Ecto neural progenitor cell (in vitro differentiated cells): Measurements from ENCODE around the gene TMEM163.

Experiments used
- DNase-seq: peaks from one replicate; pipeline ENCODE4 v3.0.0-alpha.2; 2018; ENCODE audit warnings: low spot score

Gene TMEM163

GRCh38 chr2:134433469-134433868, 285.3 kb downstream of the TMEM163 start:
- DNase-seq: no peak

GRCh38 chr2:134432435-134432883, 286.3 kb downstream of the TMEM163 start:
- DNase-seq: no peak

DNA sequence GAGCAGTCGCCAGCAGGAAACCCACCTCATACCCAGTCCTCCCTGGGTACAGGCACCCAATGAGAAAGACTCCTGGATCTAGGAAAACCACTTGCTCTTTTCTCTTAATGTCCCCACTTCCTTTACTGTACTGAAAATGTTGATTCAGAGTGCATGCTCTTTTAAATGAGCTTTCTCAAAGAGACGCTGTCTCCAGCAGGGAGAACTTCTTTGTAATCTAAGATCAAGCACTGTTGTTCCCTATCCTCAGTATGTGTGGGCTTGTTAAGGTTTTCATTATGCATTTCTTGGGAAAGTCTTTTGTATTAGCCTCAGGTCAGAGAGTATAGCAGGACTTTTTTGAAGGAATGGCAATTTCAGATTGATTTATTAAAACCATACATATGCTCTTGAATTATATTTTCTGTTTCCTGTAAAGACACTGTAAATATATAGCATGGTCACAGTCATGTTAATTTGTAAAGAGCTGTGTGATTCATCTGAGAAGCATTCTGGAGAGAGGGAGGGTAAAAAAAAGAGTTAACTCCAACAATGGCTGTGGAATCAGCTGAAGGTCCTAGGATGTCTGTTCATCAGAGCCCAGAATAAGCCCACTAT, 286.9 kb downstream of the TMEM163 start:
- DNase-seq: no peak

GRCh38 chr2:134429886-134430285, 288.9 kb downstream of the TMEM163 start:
- DNase-seq: no peak

DNA sequence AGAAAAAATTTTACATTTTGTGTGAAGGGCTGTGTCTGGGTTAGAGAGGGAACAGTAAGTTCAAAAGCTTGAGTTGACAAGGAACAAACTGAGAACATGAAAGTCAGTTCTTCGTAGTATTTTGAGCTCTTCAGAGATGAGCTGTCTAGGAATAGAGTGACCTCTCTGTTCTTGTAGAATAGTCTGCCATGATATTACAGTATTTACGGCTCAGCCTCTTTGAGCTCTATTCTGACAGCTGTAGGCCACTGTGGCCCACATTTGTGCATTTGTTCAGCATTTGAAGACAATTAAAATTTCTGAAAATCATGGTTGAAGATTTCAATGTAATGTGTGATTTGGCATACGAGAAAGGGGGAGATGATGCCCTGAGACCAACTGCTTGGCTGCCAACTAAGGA, 292.1 kb downstream of the TMEM163 start:
- no peak for DNase-seq

DNA sequence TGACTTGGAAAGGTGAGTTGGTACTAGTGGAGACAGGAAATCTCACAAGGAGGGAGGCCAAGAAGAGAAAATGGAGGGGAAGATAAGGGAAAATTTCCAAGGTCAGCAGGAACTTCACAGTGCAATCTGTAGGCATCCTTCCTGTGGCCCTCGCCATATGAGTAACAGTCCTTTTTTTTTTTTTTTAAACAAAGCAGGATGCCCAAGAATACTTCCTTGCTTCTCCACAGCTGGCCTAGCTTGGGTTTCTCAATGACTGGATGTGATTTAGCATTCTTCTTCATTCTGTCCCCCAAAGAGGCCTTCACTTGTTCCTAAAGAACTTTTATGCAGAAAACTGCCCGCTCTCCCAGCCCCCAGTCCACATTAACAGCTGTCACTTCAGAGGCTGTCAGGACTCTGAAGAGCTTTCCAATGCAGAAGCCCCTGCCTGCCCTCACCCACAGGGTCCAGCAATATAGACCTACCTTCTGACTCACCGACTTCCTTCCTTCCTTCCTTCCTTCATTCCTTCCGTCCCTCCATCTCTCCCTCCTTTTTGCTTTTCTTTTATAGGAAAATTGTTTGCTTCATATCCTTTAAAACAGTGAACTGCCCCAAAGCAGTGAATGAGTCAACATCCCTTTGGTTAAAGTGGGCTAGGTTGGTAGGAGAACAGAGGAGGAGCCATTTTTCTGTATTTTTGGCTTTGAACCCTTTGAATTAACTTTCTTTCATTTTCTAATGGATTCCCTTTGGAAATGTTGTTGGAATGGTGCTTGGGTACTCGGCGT, 292.9 kb downstream of the TMEM163 start:
- no peak for DNase-seq

DNA sequence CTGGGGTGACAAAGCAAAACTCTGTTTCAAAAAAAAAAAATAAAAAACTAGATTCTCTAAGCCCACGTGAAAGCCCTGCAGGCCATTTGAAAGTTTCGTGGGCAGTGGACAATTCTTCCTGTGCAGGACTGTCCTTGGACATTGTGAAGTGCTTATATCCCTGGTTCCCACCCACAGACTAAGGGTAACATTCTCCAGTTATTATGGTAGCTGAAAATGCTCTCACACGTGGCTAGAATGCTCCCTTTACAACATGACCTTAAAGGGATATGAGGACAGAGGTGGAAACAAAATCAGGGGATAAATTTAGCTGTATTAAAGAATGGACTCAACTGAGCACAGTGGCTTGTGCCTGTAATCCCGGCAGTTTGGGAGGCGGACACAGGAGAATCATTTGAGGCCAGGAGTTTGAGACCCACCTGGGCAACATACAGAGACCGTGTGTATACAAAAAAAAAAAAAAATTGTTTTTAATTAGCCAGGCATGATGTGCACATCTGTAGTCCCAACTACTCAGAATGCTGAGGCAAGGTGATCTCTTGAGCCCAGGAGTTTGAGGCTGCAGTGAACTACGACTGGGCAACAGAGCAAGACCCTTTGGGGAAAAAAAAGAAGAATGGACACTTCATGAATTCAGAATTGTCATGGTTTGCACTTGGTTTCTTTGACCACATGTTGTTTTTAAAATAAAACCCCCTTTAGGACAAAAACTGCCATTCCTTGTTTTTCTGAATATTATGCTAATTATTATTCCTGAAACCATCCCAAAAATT, 297.1 kb downstream of the TMEM163 start:
- no peak for DNase-seq

GRCh38 chr2:134420920-134421319, 297.9 kb downstream of the TMEM163 start:
- no peak for DNase-seq

DNA sequence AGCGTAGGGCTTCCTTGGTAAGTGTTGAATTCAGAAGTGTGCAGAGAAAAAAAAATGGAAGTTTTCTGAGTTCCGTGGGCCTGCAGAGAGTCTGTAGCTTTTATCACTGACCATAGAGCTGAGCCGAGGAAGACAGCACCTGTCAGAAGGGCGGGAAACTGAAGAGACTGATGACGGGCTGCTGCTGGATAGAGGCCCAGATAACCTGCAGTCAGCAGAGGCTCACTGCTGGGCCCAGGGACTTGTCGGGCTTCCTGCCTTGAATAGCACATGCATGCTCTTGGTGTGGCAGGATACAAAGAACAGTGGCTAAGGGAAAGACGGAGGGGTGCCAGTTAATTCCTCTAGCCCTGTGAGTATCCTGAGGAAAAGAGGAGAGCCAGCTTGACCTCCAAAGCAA, 298.5 kb downstream of the TMEM163 start:
- no peak for DNase-seq

DNA sequence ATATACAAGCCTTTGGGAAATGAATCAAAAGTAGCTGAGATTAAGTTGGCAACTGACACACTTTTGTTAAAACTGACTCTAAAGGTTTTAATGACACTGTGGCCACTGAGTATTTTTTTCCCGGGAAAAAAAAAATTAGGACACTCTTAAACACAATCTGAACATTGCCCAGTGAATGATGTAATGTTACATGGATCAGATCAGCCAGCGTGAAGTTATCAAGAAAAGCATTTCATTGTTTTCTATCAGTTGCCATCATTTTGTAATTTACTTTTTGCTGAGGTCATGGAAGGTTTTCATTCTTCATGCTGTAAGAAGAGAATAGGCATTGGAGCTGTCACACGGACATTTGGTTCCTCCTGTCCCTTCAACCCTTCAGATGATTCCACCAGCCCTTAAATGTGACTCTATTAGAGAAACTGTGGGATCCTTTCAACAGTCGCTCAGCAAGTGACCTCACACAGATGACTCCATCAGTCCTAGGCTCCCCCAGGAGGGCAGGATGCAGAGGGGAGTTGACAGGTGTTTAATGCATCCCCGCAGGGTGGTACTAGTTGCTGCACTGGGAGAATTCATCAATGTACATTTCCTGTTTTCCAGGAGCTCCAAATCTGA, 300.7 kb downstream of the TMEM163 start:
- DNase-seq: no peak

DNA sequence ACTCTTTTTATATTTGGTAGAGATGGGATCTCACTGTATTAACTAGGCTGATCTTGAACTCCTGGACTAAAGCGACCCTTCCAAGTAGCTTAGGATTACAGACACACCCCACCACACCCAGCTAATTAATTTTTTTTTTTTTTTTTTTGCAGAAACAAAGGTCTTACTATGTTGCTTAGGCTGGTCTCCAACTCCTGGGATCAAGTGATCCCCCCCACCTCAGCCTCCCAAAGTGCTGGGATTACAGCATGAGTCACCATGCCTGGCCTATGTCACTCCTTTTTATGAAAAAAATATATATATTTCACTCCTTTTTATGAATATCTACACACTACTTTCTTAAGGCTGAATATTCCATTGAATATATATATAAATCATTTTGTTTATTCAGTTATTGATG, 302.2 kb downstream of the TMEM163 start:
- DNase-seq: no peak

DNA sequence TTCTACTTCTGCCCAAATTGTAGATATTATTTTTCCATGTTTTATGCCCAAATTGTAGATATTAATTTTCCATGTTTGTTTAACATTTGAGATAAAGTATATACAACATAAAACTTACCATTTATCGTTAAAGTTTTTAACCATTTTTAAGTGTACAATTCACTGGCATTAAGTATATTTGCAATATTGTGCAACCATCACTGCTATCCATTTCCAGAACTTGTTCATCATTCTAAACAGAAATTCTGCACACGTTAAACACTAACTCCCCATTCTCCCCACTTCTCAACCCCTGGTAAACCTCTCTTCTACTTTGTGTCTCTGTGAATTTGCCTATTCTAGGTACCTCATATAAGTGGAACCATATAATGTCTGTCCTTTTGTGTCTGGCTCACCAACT, 302.8 kb downstream of the TMEM163 start:
- no peak for DNase-seq

GRCh38 chr2:134413912-134414311, 304.9 kb downstream of the TMEM163 start:
- DNase-seq: no peak

DNA sequence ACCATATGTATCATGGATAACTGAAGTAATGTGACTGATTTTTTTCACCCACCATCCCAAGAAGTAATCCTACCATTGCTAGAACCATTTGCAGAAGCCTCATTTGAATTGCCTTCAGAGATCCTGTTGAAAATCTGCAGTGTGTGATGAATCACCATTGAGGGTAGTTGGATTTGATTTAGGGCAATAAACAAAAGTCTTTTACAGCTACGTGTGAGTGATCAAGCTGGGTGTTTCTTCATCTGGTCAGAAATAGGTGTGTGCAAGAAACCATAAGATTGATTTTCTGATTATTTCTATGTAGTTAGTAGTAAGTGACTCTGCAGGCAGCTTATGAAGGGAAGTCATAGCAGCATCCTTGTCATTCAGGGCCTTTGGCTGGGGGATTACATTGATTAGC, 305.4 kb downstream of the TMEM163 start:
- DNase-seq: no peak

DNA sequence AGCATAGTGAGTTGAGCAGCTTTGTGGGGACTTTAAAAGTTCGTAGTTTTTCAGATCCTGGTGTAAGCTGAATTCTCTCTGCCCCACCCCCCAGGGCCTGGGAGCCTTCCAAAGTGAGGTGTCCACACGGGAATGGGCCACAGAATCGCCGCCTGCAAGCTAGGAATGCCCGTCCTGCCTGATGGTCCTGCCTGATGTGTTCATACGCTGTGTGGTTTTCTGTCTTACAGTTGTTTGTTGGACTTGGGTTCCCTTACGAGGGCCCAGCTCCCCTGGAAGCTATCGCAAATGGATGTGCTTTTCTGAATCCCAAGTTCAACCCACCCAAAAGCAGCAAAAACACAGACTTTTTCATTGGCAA, 306.2 kb downstream of the TMEM163 start:
- no peak for DNase-seq

- DNase-seq: peak; percentile 80
Measured at GRCh38 chr2:134411828-134412638, 306.8 kb downstream of the TMEM163 start.

- no peak for DNase-seq
Measured at GRCh38 chr2:134411279-134411827, 307.4 kb downstream of the TMEM163 start.

- no peak for DNase-seq
Measured at GRCh38 chr2:134410831-134411231, 308.0 kb downstream of the TMEM163 start.

GRCh38 chr2:134410006-134410405, 308.8 kb downstream of the TMEM163 start:
- no peak for DNase-seq

- DNase-seq: no peak
Measured at GRCh38 chr2:134408791-134409190, 310.0 kb downstream of the TMEM163 start.

- DNase-seq: no peak
Measured at GRCh38 chr2:134408386-134408785, 310.4 kb downstream of the TMEM163 start.
